HG02870 (cell line): Measurements from ENCODE around the gene CXCR4.

Experiments
- ATAC-seq: cut with Tn5 transposase; IDR thresholded peaks from one replicate; pipeline ENCODE4 v1.9.1; 2021; ENCODE audit warnings: mild to moderate bottlenecking, moderate library complexity; ENCODE audit not compliant: unreplicated experiment

Gene CXCR4

GRCh38 chr2:136131961-136132824 lies 14.2 kb upstream of the CXCR4 start:
- ATAC-seq: peak; percentile 75

GRCh38 chr2:136131484-136131960 lies 13.6 kb upstream of the CXCR4 start:
- no peak for ATAC-seq

DNA sequence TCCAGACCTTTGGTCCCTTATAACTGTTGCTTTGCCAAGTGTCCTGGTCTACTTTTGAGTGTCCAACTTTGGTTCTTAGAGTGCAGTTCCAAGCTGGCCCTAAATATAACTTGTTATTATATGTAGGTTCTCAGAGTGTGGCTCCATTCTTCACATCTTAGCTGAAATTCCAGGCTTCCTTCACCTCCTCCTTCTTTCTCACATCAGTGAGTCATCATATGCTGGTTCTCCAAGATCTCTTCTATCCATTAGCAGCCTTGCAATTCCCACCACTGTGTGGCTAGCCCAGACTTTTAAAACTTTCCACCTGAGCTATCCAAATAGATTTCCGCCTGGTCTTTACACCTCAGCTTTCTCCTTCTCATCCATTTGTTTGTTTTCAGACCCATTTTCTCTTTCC lies 12.6 kb upstream of the CXCR4 start:
- no peak for ATAC-seq

DNA sequence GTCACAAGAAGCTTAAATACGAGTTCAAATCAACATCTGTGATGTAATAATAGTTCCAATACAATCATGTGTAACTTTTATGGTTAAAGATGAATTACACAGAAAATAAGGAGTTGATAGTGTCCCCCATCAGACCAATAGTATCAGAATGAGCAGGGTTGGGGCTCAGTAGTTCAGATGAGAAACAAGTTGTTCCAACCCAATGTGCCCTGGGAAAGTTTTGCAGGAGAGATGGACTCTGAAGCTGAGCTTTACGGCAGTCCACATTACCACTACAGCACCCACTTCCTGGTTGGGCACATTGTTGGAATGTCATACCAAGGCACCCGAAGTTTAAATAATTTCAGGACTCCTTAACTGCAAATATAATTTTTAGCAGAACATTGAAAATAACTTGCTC lies 12.1 kb upstream of the CXCR4 start:
- no peak for ATAC-seq

GRCh38 chr2:136129601-136130000 lies 11.7 kb upstream of the CXCR4 start:
- no peak for ATAC-seq

DNA sequence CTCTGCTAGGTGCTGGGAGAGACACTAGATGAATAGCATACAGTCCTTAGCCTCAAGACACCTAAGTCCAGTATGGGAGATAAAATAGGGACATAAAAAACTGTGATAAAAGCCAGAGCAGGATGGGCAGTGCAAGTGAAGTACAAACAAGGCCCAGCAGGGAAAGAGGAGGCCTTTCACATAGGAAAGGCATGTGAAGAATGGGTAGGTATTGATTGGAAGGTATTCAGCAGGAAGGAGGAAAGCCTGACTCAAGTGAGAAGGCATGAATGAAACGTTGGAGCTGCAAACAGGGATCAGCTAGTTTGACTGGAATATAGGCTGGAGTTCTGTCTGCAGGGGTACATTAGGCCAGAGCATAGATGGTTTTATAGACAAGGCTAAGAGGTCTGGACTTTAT lies 11.0 kb upstream of the CXCR4 start:
- no peak for ATAC-seq

DNA sequence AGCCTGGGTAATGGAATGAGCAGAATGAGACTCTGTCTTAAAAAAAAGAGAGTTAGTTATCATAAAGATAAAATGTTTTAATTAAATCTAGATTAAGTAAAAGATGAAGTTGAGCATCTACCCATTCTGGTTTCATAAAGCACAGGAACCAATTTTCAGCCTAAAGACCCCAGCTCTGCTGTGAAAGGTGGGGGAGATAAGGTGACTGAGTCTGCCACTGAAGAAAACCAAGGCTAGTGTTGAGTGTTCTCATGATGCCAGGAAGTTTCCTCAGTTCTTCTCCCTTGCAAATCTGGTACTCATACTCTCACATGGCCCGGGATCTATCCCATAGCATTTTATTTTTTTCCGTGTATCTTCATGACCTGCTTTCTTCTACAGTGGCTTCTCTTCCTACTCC lies 10.4 kb upstream of the CXCR4 start:
- no peak for ATAC-seq

GRCh38 chr2:136127356-136127755 lies 9.4 kb upstream of the CXCR4 start:
- no peak for ATAC-seq

DNA sequence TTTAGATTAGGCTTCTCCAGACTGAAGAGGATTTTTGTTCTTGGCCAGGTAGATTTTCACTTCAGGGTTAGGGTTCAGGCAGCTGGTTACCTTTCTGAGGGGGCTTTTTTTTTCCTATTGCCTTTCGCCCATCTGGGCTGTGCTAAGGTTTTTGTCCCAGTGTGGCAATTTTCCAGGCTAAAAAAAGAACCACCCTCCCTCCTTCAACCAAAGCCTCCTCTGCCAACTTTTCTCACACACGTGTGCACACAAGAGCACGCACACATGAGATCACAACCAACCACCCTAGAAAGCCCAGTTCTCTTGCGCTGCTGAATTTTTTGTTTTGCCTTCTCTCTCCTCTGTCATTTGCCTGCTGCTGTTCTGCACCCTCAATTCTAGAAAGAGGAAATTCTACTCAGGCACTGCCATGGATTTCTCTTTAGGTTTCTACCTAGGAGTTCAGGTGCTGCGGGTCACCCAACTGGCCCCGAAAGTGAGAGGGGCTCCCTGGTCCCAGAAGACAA lies 8.5 kb upstream of the CXCR4 start:
- no peak for ATAC-seq

DNA sequence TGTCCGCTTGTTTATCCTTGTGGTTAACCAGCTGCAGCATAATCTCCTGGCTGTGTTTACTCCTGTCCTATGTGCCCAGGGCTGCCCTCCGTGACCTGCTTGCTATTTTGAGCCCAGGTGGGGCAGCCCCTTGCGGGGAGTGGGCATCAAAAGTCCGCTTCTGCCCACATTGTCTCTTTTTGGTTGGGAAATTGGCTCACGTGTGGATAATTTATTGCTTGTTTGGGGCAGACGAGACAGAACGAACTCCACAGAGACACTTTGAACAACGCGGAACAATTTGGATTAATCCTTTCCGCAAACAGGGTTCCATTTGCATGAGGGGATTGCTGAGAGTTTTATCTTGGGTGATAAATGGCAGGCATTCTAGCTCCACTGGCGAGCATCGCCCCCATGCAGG lies 8.1 kb upstream of the CXCR4 start:
- no peak for ATAC-seq

- no peak for ATAC-seq
These were observed 7.3 kb upstream of the CXCR4 start for GRCh38 chr2:136125236-136125635.

GRCh38 chr2:136124805-136125204 lies 6.9 kb upstream of the CXCR4 start:
- ATAC-seq: no peak

GRCh38 chr2:136122661-136123060 lies 4.7 kb upstream of the CXCR4 start:
- ATAC-seq: no peak

DNA sequence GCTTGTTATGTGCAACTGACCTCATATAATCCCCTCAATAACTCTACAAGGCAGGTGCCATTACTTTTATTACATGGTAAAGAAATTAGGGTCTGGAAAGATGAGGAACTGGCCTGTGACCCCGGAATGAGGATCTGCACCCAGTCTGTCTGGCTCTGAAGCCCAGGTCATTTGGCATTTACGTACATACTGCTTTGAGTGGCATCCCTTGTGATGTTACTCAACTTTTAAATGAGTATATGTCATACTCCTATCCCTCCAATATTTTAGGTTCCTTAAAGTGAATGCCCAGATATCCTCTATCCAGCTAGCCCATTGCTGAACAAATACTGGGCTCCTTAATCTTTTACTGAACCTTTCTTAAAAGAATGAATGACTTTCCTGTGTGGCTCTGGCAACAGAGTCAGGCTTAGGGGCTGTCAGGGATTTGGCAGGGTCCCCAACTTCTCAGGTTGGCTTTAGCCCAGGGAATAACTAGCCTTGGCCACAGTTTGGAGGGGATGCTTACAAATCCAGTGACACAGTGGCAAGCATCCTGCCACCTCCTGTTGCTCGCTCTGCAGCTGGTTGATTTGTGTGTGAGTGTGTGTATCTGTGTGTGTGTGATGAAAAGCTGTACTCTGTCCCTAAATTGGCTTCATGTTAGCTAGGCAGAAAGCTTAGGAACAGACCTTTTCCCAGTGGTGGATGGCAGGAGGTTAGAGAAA lies 3.4 kb upstream of the CXCR4 start:
- no peak for ATAC-seq

GRCh38 chr2:136119717-136120675 lies 2.0 kb upstream of the CXCR4 start:
- ATAC-seq: no peak

GRCh38 chr2:136118819-136119716 lies 1.1 kb upstream of the CXCR4 start:
- ATAC-seq: no peak

DNA sequence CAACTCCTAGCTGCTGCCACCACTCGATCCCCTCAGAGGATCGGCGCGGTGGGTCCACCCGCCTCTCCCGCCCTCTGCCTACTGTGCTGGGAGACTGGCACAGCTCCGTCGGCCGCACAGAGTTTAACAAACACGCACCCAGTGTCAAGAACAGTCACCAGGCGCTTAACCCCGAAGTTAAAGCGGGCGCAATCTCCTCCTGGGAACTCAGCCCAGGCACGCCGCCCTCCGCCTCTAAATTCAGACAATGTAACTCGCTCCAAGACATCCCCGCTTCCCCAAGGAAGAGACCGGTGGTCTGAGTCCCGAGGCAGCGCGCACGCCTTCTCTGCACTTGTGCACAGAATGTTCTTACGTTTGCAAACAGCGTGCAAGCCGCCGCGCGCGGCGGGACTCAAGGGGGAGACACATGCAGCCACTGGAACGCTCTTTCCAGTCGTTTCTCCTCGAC lies 533 bp downstream of the CXCR4 start:
- ATAC-seq: peak; percentile 6

- peak; percentile 71 for ATAC-seq
These were observed 1.0 kb downstream of the CXCR4 start for GRCh38 chr2:136116813-136117390.

- peak; percentile 19 for ATAC-seq
These were observed 1.7 kb downstream of the CXCR4 start for GRCh38 chr2:136116151-136116812.
